ENCODE measurements around the gene FADS3.

GRCh38 chr11:61826930-61827570 is 64.3 kb downstream of the FADS3 start:
- TF ChIP-seq SUZ12 (IDR thresholded peaks at IDR 0.05; ENCODE audit: extremely low read depth, insufficient read depth, insufficient read length) (no peak), YY1 (IDR thresholded peaks at IDR 0.05; ENCODE audit: insufficient read depth, insufficient read length) (no peak), ZNF274 (IDR thresholded peaks at IDR 0.05; ENCODE audit: low read depth, low read length) (no peak)

Data from NT2/D1 (cell line).